Mammary epithelial cell (primary cell): ENCODE measurements around the gene FABP2.

Experiments
- CTCF ChIP-seq, 2 donors: IDR thresholded peaks in 1 of 2; conservative IDR thresholded peaks in 1 of 2; 2 replicates each; pipeline ENCODE4 v1.5.1; 2011 to 2012; ENCODE audit warnings: inconsistent platforms in 2 of 2, low read length in 2 of 2, mild to moderate bottlenecking in 2 of 2, control low read depth in 1 of 2, low read depth in 1 of 2; ENCODE audit not compliant: insufficient read depth in 1 of 2; ENCODE audit errors: extremely low read depth in 1 of 2
- EZH2 ChIP-seq: IDR thresholded peaks from 2 replicates; pipeline ENCODE4 v1.6.1; 2012; ENCODE audit warnings: low read length, inconsistent platforms, borderline replicate concordance

- TF ChIP-seq CTCF (conservative IDR thresholded peaks at IDR 0.05 in 1 of 2, IDR thresholded peaks at IDR 0.05 in 1 of 2; ENCODE audit: extremely low read depth in 1 of 2, insufficient read depth in 1 of 2, low read depth in 1 of 2, low read length in 2 of 2) (peak; percentile 45 to 61), EZH2 (no peak)
Measured at GRCh38 chr4:119314356-119314755, 7.6 kb downstream of the FABP2 start.
